ENCODE measurements around the gene ELOVL5.

The ELOVL5 gene

DNA sequence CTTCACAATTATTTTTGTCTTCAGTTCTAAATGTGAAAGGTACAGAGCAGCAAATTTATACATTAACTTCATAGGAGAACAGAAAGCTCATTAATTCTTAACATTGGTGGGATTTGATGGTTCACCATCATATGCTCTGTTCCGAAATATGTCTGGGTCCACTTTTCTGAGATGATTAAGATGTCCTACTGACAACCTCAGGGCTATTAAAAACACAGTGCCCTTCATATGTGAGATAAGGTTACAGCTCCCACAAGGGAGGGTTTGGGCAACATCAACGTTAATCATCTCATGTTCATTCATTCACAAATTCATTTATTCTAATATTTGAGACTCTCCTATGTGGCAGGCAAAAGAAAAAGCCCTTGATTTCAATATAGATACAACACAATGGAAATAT, 91.2 kb downstream of the ELOVL5 start:
- H3K27me3 ChIP-seq (ENCODE audit: insufficient read depth, low read length), result no peaks in the 10 kb centered on the region
- H3K4me1 ChIP-seq (ENCODE audit: insufficient read depth, low read length, severe bottlenecking), result no peaks in the 10 kb centered on the region
- H2AFZ ChIP-seq (ENCODE audit: low read length), result no peak overlapping the region
- H3K4me3 ChIP-seq (ENCODE audit: low read depth, low read length, poor library complexity, severe bottlenecking), result no peak overlapping the region
- no peak overlapping the region for H3K27ac ChIP-seq (ENCODE audit: low read depth, low read length, poor library complexity, severe bottlenecking)
- H3K9ac ChIP-seq (ENCODE audit: low read length), result no peak overlapping the region
- no peaks in the 10 kb centered on the region for H3K9me2 ChIP-seq (ENCODE audit: low read depth, low read length)
- no peaks in the 10 kb centered on the region for H4K20me1 ChIP-seq (ENCODE audit: insufficient read depth, low read length)
- H3K4me2 ChIP-seq (ENCODE audit: low read length), result no peak overlapping the region
- TF ChIP-seq EZH2 (IDR thresholded peaks at IDR 0.05; ENCODE audit: borderline replicate concordance, low read length), result no peak
- TF ChIP-seq, protein P1, sequence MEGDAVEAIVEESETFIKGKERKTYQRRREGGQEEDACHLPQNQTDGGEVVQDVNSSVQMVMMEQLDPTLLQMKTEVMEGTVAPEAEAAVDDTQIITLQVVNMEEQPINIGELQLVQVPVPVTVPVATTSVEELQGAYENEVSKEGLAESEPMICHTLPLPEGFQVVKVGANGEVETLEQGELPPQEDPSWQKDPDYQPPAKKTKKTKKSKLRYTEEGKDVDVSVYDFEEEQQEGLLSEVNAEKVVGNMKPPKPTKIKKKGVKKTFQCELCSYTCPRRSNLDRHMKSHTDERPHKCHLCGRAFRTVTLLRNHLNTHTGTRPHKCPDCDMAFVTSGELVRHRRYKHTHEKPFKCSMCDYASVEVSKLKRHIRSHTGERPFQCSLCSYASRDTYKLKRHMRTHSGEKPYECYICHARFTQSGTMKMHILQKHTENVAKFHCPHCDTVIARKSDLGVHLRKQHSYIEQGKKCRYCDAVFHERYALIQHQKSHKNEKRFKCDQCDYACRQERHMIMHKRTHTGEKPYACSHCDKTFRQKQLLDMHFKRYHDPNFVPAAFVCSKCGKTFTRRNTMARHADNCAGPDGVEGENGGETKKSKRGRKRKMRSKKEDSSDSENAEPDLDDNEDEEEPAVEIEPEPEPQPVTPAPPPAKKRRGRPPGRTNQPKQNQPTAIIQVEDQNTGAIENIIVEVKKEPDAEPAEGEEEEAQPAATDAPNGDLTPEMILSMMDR (IDR thresholded peaks at IDR 0.05; ENCODE audit: low read length), result no peak
- H3K79me2 ChIP-seq (ENCODE audit: insufficient read depth, low read length), result no peaks in the 10 kb centered on the region
- peaks cover 46% of the 10 kb centered on the region for H3K36me3 ChIP-seq (ENCODE audit: insufficient read depth, low read length)
- H3K9me3 ChIP-seq (ENCODE audit: low read length), result no peaks in the 10 kb centered on the region
- no peaks in the 10 kb centered on the region for H3F3A ChIP-seq (ENCODE audit: insufficient read depth, low read length)

DNA sequence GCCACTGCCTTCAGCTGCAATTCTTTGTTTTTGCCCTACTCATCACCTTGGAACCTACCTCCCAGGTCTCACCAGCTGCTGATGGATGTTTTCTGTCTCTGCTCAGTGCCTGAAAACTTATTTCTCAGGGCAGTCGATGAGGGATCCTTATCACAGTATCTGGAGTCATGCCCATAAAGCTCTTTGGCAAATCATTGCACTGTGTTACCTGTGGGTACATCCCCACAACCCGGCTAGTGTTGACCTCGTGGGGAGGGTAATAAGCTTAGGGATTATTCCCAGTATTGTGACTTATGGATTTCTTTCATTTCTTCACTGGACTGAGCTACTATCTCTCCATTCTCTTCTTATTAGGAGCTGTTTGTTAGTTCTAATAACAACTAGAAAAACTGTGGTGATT, 91.7 kb downstream of the ELOVL5 start:
- Histone ChIP-seq H3K9me2 (ENCODE audit: low read depth, low read length) (no peaks in the 10 kb centered on the region), H3K4me1 (ENCODE audit: insufficient read depth, low read length, severe bottlenecking) (no peaks in the 10 kb centered on the region), H3K27me3 (ENCODE audit: insufficient read depth, low read length) (no peaks in the 10 kb centered on the region), H3K9me3 (ENCODE audit: low read length) (no peaks in the 10 kb centered on the region), H2AFZ (ENCODE audit: low read length) (no peak overlapping the region), H3K27ac (ENCODE audit: low read depth, low read length, poor library complexity, severe bottlenecking) (no peak overlapping the region), H4K20me1 (ENCODE audit: insufficient read depth, low read length) (no peaks in the 10 kb centered on the region), H3K36me3 (ENCODE audit: insufficient read depth, low read length) (peaks cover 41% of the 10 kb centered on the region), H3K79me2 (ENCODE audit: insufficient read depth, low read length) (no peaks in the 10 kb centered on the region), H3K9ac (ENCODE audit: low read length) (no peak overlapping the region), H3F3A (ENCODE audit: insufficient read depth, low read length) (no peaks in the 10 kb centered on the region), H3K4me3 (ENCODE audit: low read depth, low read length, poor library complexity, severe bottlenecking) (no peak overlapping the region), H3K4me2 (ENCODE audit: low read length) (no peak overlapping the region)
- TF ChIP-seq, protein P1 (IDR thresholded peaks at IDR 0.05; ENCODE audit: low read length), result no peak
- no peak for TF ChIP-seq EZH2 (IDR thresholded peaks at IDR 0.05; ENCODE audit: borderline replicate concordance, low read length)

DNA sequence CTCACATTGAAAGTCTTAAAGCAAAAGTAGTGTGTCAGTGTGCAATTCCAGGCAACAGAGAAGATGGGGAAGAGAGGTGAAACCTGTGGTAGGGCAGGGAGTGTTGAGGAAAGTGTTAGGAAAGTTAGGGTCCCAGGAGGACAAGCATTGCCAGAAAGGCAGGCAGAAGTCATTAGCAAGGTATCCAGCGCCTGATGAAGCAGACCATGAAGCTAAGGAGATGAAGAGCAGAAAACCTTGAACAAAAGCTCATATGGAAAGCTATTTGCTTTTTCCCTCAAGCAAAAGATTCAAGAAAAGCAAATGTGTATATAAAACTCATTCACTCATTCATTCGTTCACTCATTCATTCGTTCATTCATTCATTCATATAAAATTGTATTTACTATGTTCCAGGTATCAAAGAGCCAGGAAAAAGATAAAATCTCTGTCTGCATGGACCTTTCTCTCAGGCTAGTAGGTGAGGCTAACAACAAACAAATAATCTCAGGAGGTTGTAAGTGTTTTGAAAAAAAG, 96.5 kb downstream of the ELOVL5 start:
- Histone ChIP-seq H3K79me2 (ENCODE audit: insufficient read depth, low read length) (no peaks in the 10 kb centered on the region), H3K4me1 (ENCODE audit: insufficient read depth, low read length, severe bottlenecking) (peaks cover 4% of the 10 kb centered on the region)

More for the DNA sequence above, 96.5 kb downstream of the ELOVL5 start:
- no peaks in the 10 kb centered on the region for H3F3A ChIP-seq (ENCODE audit: insufficient read depth, low read length)
- H4K20me1 ChIP-seq (ENCODE audit: insufficient read depth, low read length), result no peaks in the 10 kb centered on the region
- no peak overlapping the region for H3K27ac ChIP-seq (ENCODE audit: low read depth, low read length, poor library complexity, severe bottlenecking)
- TF ChIP-seq EZH2 (IDR thresholded peaks at IDR 0.05; ENCODE audit: borderline replicate concordance, low read length), result no peak
- TF ChIP-seq, protein P1 (IDR thresholded peaks at IDR 0.05; ENCODE audit: low read length), result no peak
- H3K9me3 ChIP-seq (ENCODE audit: low read length), result no peaks in the 10 kb centered on the region
- no peak overlapping the region for H3K4me3 ChIP-seq (ENCODE audit: low read depth, low read length, poor library complexity, severe bottlenecking)
- no peak overlapping the region for H2AFZ ChIP-seq (ENCODE audit: low read length)
- H3K9ac ChIP-seq (ENCODE audit: low read length), result no peak overlapping the region
- H3K36me3 ChIP-seq (ENCODE audit: insufficient read depth, low read length), result no peaks in the 10 kb centered on the region
- H3K4me2 ChIP-seq (ENCODE audit: low read length), result no peak overlapping the region
- no peaks in the 10 kb centered on the region for H3K27me3 ChIP-seq (ENCODE audit: insufficient read depth, low read length)
- no peaks in the 10 kb centered on the region for H3K9me2 ChIP-seq (ENCODE audit: low read depth, low read length)

Data from OCI-LY1 (cell line).